A549 treated with AZD2906 at 1 μM for 4 hours (cell line): ENCODE results near the gene MYL5. TPM values are rescaled to one million over a fixed set of nuclear protein-coding genes. Genes with fewer than 3 reads are reported as not detected.

Experiments
- total RNA-seq: library from RNA; stranded (reverse); fragments of 200-300 nt; extraction: Qiagen RNA extraction; gene quantifications from 5 replicates; pipeline ENCODE4 v1.2.3, GENCODE V29; 2022

MYL5 gene, protein sequence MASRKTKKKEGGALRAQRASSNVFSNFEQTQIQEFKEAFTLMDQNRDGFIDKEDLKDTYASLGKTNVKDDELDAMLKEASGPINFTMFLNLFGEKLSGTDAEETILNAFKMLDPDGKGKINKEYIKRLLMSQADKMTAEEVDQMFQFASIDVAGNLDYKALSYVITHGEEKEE
- 8.7 to 14.1 TPM (median 12.8 TPM) in 5 replicates for total RNA-seq

GRCh38 chr4:674172-675035 is at the start of gene MYL5, which contains the start of gene ATP5ME:
Gene MYL5, plus strand, starts transcription at chr4:674542. Its CDS starts 3,485 bp downstream, at chr4:678027.
Gene ATP5ME, minus strand, starts transcription at chr4:674276. Its CDS starts 29 bp downstream, at chr4:674247.

DNA sequence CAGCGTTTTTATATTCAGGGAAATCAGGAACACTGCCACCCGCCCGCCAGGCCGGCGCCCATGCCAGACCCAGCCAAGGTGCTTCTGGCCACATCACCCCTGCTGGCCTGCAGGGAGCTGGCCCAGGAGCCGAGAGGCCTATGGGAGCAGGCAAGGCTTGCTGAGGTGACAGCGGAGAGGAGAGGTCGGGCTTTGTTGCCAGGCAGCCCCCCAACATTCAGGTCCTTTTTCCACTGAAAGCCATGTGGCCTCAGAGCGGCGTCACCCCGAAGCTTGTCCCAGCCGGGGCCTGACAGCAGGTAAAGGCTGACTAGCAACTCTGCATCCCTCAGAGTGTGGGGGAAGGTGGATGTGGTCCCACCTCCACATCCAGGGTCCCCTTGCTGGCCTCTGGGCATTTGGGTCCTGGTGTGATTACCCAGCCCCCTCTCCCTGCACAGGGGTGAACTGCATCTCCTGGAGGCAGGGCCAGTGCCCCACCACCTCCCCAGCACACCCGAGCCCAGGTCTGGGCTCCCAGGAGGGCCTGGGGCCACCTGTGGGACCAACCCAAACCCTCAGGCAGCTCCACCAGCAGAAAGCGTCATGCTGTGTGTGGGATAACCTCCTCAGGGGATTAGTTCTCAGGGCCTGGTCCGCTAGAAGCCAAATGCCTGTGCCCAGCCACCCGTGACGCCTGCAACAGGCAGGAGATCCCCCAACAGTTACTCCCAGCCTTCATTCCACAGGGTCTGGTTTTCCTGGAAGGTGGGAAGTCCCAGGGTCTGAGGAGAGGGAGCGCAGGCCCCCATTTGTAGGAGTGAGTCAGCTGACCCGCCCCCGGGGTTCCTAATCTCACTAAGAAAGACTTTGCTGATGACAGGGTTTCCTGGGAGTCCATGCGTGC is 49.4 kb upstream of the MYL5 start, which contains the start of gene PDE6B:
Gene PDE6B (plus strand): TSS at position 869 of the 886 bp plus-strand sequence. CDS start 54 bp downstream, outside the sequence.

GRCh38 chr4:688854-689681 is 14.7 kb downstream of the MYL5 start, which contains the start of gene SLC49A3:
Gene SLC49A3, minus strand, starts transcription at chr4:689151. Its CDS starts 24 bp downstream, at chr4:689127.

DNA sequence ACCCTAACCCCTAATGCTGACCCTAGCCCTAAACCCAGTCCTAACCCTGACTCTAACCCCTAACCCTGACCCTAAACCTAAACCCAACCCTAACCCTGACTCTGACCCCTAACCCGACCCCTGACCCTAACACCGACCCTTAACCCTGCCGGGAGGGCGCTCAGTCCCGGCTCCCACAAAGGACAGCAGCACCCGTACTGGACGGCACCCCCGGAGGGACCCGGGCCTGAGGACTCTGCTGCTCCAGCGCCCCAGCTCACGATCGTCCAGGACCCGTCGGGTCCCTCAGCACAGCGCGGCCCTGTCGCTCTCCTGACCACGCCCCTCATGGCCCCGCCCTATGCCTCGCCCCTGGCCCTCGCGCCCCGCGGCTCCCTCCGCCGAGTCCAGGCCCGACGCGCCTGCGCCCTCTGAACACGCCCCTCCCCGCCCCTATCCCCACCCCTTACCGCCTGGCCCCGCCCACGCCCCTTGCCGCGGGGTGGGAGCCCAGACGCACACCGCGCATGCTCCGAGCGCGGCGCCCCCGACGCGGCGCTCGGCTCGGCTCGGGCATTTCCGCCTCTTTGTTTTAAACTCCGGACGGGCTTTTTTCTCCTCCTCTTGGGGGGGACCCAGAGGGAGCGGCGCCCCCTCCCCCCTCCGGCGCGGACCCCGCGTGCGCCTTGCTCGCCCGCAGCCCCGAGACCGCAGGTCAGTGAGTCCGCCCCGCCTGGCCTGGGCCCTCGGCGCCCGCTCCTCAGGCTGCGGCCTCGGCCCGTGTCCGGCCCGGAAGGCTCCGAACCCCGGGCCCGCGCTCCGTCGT is 31.1 kb downstream of the MYL5 start, which contains the start of gene PCGF3:
Gene PCGF3 (plus strand): TSS at position 555 of the 805 bp plus-strand sequence. CDS start 27,849 bp downstream, outside the sequence.

Other genes starting within 250 kb of the MYL5 start
- gene ZNF721, start 175.4 kb upstream of the MYL5 start, total RNA-seq = 12.7 to 20.9 TPM (median 13.9 TPM) in 5 replicates
- gene PIGG, start 175.3 kb upstream of the MYL5 start, total RNA-seq = 19.0 to 24.5 TPM (median 23.4 TPM) in 5 replicates
- gene TMEM271, start 98.2 kb upstream of the MYL5 start, total RNA-seq = not detected in 5 replicates
- not detected in 5 replicates for gene PDE6B, start 49.0 kb upstream of the MYL5 start, total RNA-seq
- gene ATP5ME, start 266 bp upstream of the MYL5 start, total RNA-seq = 356 to 387 TPM (median 381 TPM) in 5 replicates
- gene SLC49A3, start 14.6 kb downstream of the MYL5 start, total RNA-seq = 0.13 to 0.31 TPM (median 0.18 TPM) in 5 replicates
- 15.3 to 21.6 TPM (median 20.1 TPM) in 5 replicates for gene PCGF3, start 31.3 kb downstream of the MYL5 start, total RNA-seq
- gene CPLX1, start 151.6 kb downstream of the MYL5 start, total RNA-seq = 0.51 to 0.70 TPM (median 0.64 TPM) in 5 replicates